Astrocyte (in vitro differentiated cells and primary cell): Measurements from ENCODE around the gene GNG12.

Experiments
- CTCF ChIP-seq: IDR thresholded peaks from 2 replicates; pipeline ENCODE4 v1.5.1; 2011; ENCODE audit warnings: low read depth, mild to moderate bottlenecking, inconsistent platforms, low read length, moderate library complexity; ENCODE audit not compliant: insufficient read depth
- EZH2 ChIP-seq: IDR thresholded peaks from 2 replicates; pipeline ENCODE4 v1.6.1; 2012; ENCODE audit warnings: mild to moderate bottlenecking, low read length, inconsistent platforms; ENCODE audit not compliant: insufficient read depth

GRCh38 chr1:67673468-67674201, 159.6 kb downstream of the GNG12 start:
- TF ChIP-seq CTCF (no peak), EZH2 (no peak)
